Endothelial cell (in vitro differentiated cells): ENCODE data around the gene TMCO6. TPM values are rescaled to one million over a fixed set of nuclear protein-coding genes. Genes with fewer than 3 reads are reported as not detected.
"Not testable (repeated sequence)": the region's sequence is repeated elsewhere in the genome, so short reads cannot be mapped to it uniquely, and the experiment has no call there.

ENCODE experiments used
- DNase-seq: peaks from one replicate; pipeline ENCODE4 v3.0.0; 2021; ENCODE audit warnings: low spot score
- H3K27ac Mint-ChIP-seq: one replicate; pipeline ENCODE4 v1.8.0; 2021; ENCODE audit warnings: mixed read lengths, inconsistent platforms; ENCODE audit not compliant: unreplicated experiment
- H3K27me3 Mint-ChIP-seq: one replicate; pipeline ENCODE4 v1.8.0; 2021; ENCODE audit warnings: mild to moderate bottlenecking, moderate library complexity, mixed read lengths, inconsistent platforms; ENCODE audit not compliant: unreplicated experiment
- H3K36me3 Mint-ChIP-seq: one replicate; pipeline ENCODE4 v1.8.0; 2021; ENCODE audit warnings: mild to moderate bottlenecking, low read depth, mixed read lengths, inconsistent platforms; ENCODE audit not compliant: unreplicated experiment
- H3K4me1 Mint-ChIP-seq: one replicate; pipeline ENCODE4 v1.8.0; 2021; ENCODE audit warnings: mild to moderate bottlenecking, mixed read lengths, inconsistent platforms; ENCODE audit not compliant: unreplicated experiment
- H3K4me3 Mint-ChIP-seq: one replicate; pipeline ENCODE4 v1.8.0; 2021; ENCODE audit warnings: mild to moderate bottlenecking, mixed read lengths, inconsistent platforms; ENCODE audit not compliant: unreplicated experiment
- H3K9me3 Mint-ChIP-seq: one replicate; pipeline ENCODE4 v1.8.0; 2021; ENCODE audit warnings: mixed read lengths, inconsistent platforms; ENCODE audit not compliant: unreplicated experiment
- long read RNA-seq: library from polyadenylated mRNA; unstranded; transcript quantifications from one replicate; pipeline ENCODE4 v2.0.0, GENCODE V29; 2020; ENCODE audit not compliant: unreplicated experiment
- total RNA-seq: library from RNA; stranded (reverse); fragmentation: NEBNext Ultra II Directional; extraction: Animal tissue kit (Norgen Biotek cat#: 25700); gene quantifications from one replicate; pipeline ENCODE4 v1.2.1, GENCODE V29; 2021; ENCODE audit not compliant: unreplicated experiment
- TF ChIP-seq, protein P1 (sequence below): fragments of 200-600 bp; sonication (generic); IDR thresholded peaks from one replicate; pipeline ENCODE4 v1.5.0; 2021; ENCODE audit warnings: antibody characterized with exemption; ENCODE audit not compliant: unreplicated experiment

TMCO6 gene
- total RNA-seq = 22.7 TPM
- long read RNA-seq, transcript TMCO6-203 (12 exons, 1,887 nt) = major isoform, 6 of 11 reads
- long read RNA-seq, partial matches to known transcripts = 2 of 11 reads
- long read RNA-seq, other reads (novel, unspliced or antisense) = 2 of 11 reads

- Mint-ChIP-seq H3K9me3 (no peaks in the 10 kb centered on the region), H3K36me3 (peaks cover 26% of the 10 kb centered on the region), H3K4me3 (peak within 1 kb of the TSS; percentile 91), H3K27ac (peak within 1 kb of the TSS; percentile 78), H3K27me3 (peaks cover 11% of the 10 kb centered on the region), H3K4me1 (peaks cover 23% of the 10 kb centered on the region)
- TF ChIP-seq, protein P1, sequence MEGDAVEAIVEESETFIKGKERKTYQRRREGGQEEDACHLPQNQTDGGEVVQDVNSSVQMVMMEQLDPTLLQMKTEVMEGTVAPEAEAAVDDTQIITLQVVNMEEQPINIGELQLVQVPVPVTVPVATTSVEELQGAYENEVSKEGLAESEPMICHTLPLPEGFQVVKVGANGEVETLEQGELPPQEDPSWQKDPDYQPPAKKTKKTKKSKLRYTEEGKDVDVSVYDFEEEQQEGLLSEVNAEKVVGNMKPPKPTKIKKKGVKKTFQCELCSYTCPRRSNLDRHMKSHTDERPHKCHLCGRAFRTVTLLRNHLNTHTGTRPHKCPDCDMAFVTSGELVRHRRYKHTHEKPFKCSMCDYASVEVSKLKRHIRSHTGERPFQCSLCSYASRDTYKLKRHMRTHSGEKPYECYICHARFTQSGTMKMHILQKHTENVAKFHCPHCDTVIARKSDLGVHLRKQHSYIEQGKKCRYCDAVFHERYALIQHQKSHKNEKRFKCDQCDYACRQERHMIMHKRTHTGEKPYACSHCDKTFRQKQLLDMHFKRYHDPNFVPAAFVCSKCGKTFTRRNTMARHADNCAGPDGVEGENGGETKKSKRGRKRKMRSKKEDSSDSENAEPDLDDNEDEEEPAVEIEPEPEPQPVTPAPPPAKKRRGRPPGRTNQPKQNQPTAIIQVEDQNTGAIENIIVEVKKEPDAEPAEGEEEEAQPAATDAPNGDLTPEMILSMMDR = peak; percentile 39
- DNase-seq = peak; percentile 97
These were observed at the start of gene TMCO6 for GRCh38 chr5:140639148-140639981. TSS of gene TMCO6 (plus strand) at chr5:140639451. CDS start at chr5:140639528, 77 bp downstream.

GRCh38 chr5:140590861-140591260, 48.4 kb upstream of the TMCO6 start:
- H3K4me1 Mint-ChIP-seq = no peaks in the 10 kb centered on the region
- H3K27me3 Mint-ChIP-seq = peaks cover 2% of the 10 kb centered on the region
- TF ChIP-seq, protein P1 = no peak
- no peaks in the 10 kb centered on the region for H3K36me3 Mint-ChIP-seq
- no peak overlapping the region for H3K4me3 Mint-ChIP-seq
- H3K9me3 Mint-ChIP-seq = no peaks in the 10 kb centered on the region
- DNase-seq = no peak
- H3K27ac Mint-ChIP-seq = no peak overlapping the region

GRCh38 chr5:140591747-140592372, 47.4 kb upstream of the TMCO6 start:
- Mint-ChIP-seq H3K4me1 (no peaks in the 10 kb centered on the region), H3K27ac (no peak overlapping the region), H3K27me3 (peaks cover 2% of the 10 kb centered on the region), H3K9me3 (no peaks in the 10 kb centered on the region), H3K36me3 (no peaks in the 10 kb centered on the region), H3K4me3 (no peak overlapping the region)
- no peak for DNase-seq
- TF ChIP-seq, protein P1 = no peak

DNA sequence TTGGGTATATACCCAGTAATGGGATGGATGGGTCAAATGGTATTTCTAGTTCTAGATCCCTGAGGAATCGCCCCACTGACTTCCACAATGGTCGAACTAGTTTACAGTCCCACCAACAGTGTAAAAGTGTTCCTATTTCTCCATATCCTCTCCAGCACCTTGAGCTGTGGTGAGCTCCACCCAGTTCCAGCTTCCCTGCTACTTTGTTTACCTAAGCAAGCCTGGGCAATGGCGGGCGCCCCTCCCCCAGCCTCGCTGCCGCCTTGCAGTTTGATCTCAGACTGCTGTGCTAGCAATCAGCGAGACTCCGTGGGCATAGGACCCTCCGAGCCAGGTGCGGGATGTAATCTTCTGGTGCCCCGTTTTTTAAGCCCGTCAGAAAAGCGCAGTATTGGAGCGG, 46.2 kb upstream of the TMCO6 start:
- not testable (repeated sequence) for H3K4me3 Mint-ChIP-seq, H3K9me3 Mint-ChIP-seq, H3K4me1 Mint-ChIP-seq, H3K27ac Mint-ChIP-seq, DNase-seq, H3K36me3 Mint-ChIP-seq, H3K27me3 Mint-ChIP-seq

DNA sequence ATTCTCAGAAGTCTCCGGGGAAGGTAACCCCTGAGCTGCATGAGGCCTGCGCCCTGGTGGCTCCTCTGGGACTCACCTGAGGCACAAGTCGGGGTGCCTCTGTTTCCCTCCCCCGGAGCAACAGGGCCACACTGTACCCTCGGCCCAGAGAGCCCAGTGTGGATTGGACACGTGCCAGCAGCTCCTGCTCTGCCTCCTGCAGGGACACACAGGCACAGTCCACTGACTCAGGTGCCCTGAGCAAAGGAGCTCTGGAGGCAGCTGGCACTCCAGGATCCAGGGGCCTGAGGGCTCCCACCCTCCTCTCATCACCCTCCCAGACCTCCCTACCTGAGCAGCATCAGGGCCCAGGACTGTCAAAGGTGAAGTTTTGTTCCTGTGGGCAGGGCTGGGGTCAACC, 45.1 kb upstream of the TMCO6 start:
- H3K9me3 Mint-ChIP-seq = no peaks in the 10 kb centered on the region
- TF ChIP-seq, protein P1 = no peak
- no peak overlapping the region for H3K4me3 Mint-ChIP-seq
- H3K27ac Mint-ChIP-seq = no peak overlapping the region
- no peaks in the 10 kb centered on the region for H3K4me1 Mint-ChIP-seq
- DNase-seq = no peak
- H3K27me3 Mint-ChIP-seq = peaks cover 2% of the 10 kb centered on the region
- no peaks in the 10 kb centered on the region for H3K36me3 Mint-ChIP-seq
